CD4-positive, alpha-beta T cell treated with Interleukin-1 beta for 1 hour (primary cell): Measurements from ENCODE around the gene CCDC185.

ENCODE experiments used
- DNase-seq, 2 donors: peaks; one replicate each; pipeline ENCODE4 v3.0.0-alpha.2; 2020 to 2022

The CCDC185 gene

DNA sequence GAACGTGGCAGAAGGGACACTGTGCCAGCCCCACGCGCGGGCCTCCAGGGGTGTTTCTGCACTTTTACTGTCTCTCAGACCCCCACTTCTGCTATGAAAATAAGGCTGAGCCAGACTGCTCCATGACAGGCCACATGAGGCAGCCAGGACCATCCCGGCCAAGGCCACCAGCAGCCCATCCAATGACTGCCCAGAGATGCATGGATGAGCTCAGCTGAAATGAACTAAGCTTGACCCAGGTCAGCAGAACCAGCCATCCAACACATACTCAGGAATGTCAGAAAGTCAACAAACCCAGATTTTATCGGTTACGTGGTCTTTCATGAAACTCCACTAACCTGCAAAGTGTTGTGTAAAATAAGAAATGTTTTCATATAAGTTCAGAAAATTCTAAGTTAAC, 51.2 kb downstream of the CCDC185 start:
- no peak for DNase-seq
